ENCODE data around the gene ITPKB. TPM values are rescaled to one million over a fixed set of nuclear protein-coding genes. Genes with fewer than 3 reads are reported as not detected.

Gene ITPKB
- total RNA-seq, 1 experiment from 2014 or later = 17.7 TPM

- H3K4me3 ChIP-seq (ENCODE audit: low read length) = no peak overlapping the region
Observed at GRCh38 chr1:226680653-226681052, 58.4 kb downstream of the ITPKB start.

DNA sequence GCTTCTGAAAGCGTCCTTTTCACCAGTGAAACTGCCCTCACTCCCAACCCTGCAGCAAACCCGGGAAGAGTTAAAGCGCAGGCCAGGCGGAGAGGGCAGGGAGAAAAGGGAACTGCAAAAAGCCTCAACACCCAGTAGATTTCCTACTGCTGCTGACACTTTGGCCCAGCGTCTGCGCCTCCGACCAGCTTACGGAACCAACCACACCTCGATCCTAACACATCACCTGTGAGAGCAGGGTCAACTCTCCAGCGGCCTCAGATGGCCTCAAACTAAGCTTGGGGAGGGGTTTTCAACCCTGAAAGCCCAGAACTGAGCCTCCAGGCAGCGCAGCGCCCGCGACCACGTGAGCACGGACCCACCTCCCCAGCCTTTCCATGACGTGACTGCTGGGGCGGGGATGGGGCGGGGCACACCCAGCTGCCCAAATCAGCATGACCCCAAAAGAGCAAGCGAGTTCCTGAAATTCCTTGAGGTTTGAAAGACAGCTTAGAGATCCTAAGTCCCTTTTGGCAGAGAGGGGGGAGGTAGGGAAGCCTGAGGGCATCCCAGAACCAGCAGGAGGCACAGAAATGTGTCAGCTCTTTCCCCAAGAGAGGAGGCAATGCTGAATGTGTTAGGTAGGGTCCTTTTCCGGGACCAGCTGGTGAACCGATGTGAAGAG, 59.1 kb downstream of the ITPKB start:
- Histone ChIP-seq H3K27me3 (ENCODE audit: low read length) (no peaks in the 10 kb centered on the region), H3K27ac (ENCODE audit: low read length) (no peak overlapping the region), H3K79me2 (ENCODE audit: low read length) (no peaks in the 10 kb centered on the region), H3K9ac (ENCODE audit: low read length) (no peak overlapping the region), H3K4me3 (ENCODE audit: low read length) (no peak overlapping the region), H2AFZ (ENCODE audit: low read length) (no peak overlapping the region), H3K9me3 (ENCODE audit: low read length) (no peaks in the 10 kb centered on the region), H3K4me1 (ENCODE audit: insufficient read depth, low read length) (peaks cover 29% of the 10 kb centered on the region), H3K9me2 (replicated peaks; ENCODE audit: low read length) (no peaks in the 10 kb centered on the region), H4K20me1 (ENCODE audit: low read length) (no peaks in the 10 kb centered on the region), H3K4me2 (ENCODE audit: low read length) (no peak overlapping the region), H3F3A (ENCODE audit: low read length, unreplicated experiment) (peaks cover 7% of the 10 kb centered on the region), H3K36me3 (ENCODE audit: low read depth, low read length) (no peaks in the 10 kb centered on the region)
- ChIA-PET CTCF (no interaction called here), POLR2A (ENCODE audit: unreplicated experiment) (no interaction called here)
- ATAC-seq = no peak
- TF ChIP-seq EZH2 (IDR thresholded peaks at IDR 0.05; ENCODE audit: low read length, unreplicated experiment) (no peak), EZH2phosphoT487 (IDR thresholded peaks at IDR 0.05; ENCODE audit: borderline replicate concordance, low read length) (no peak), CTCF (conservative IDR thresholded peaks at IDR 0.05; ENCODE audit: low read depth, low read length) (no peak)
- BruUV-seq (replicated peaks) = no TSS peak
- DNase-seq = no peak
- intact Hi-C loops (cut with micrococcal nuclease) = no loop called here

More at GRCh38 chr1:226680653-226681052, 58.4 kb downstream of the ITPKB start:
- intact Hi-C loops (cut with micrococcal nuclease) = no loop called here
- no TSS peak for BruUV-seq (replicated peaks)
- H3F3A ChIP-seq (ENCODE audit: low read length, unreplicated experiment) = peaks cover 7% of the 10 kb centered on the region
- H3K27me3 ChIP-seq (ENCODE audit: low read length) = no peaks in the 10 kb centered on the region
- ATAC-seq (no peak), DNase-seq (no peak)
- ChIA-PET CTCF (no interaction called here), POLR2A (ENCODE audit: unreplicated experiment) (interaction anchor here (0.7 kb wide), 1 partner anchor 10 kb away, joined by 3 read pairs; no protein-coding TSS in a partner anchor)
- H3K4me1 ChIP-seq (ENCODE audit: insufficient read depth, low read length) = peaks cover 24% of the 10 kb centered on the region
- H4K20me1 ChIP-seq (ENCODE audit: low read length) = no peaks in the 10 kb centered on the region
- H3K36me3 ChIP-seq (ENCODE audit: low read depth, low read length) = no peaks in the 10 kb centered on the region
- no peak overlapping the region for H3K9ac ChIP-seq (ENCODE audit: low read length)
- no peaks in the 10 kb centered on the region for H3K79me2 ChIP-seq (ENCODE audit: low read length)
- TF ChIP-seq EZH2 (IDR thresholded peaks at IDR 0.05; ENCODE audit: low read length, unreplicated experiment) (no peak), CTCF (conservative IDR thresholded peaks at IDR 0.05; ENCODE audit: low read depth, low read length) (no peak), EZH2phosphoT487 (IDR thresholded peaks at IDR 0.05; ENCODE audit: borderline replicate concordance, low read length) (no peak)
- no peak overlapping the region for H3K4me2 ChIP-seq (ENCODE audit: low read length)
- no peaks in the 10 kb centered on the region for H3K9me3 ChIP-seq (ENCODE audit: low read length)
- H3K9me2 ChIP-seq (replicated peaks; ENCODE audit: low read length) = no peaks in the 10 kb centered on the region
- H2AFZ ChIP-seq (ENCODE audit: low read length) = no peak overlapping the region
- H3K27ac ChIP-seq (ENCODE audit: low read length) = no peak overlapping the region

DNA sequence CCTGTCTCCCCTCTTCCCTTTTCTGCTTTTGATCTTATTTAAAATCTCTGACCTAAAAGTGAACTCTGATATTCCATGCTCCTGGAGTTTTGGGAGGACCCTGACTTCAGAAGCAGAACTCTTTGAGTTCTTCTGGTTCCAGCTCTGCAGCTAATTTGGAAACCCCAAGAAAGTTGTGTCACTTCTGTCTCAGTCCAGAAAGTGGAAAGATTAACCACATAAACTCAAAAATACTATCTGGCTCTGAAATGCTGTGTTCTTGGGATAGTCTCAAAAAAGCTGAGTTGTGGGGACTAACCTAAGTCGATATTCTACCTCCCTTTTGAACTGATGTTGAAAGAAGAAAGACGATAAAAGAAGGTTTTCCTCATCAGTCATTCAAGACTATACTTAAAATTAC, 59.8 kb downstream of the ITPKB start:
- Histone ChIP-seq H2AFZ (ENCODE audit: low read length) (no peak overlapping the region), H3K4me2 (ENCODE audit: low read length) (no peak overlapping the region), H3F3A (ENCODE audit: low read length, unreplicated experiment) (peaks cover 7% of the 10 kb centered on the region), H3K9me3 (ENCODE audit: low read length) (no peaks in the 10 kb centered on the region), H3K9ac (ENCODE audit: low read length) (no peak overlapping the region), H3K27ac (ENCODE audit: low read length) (no peak overlapping the region), H3K4me1 (ENCODE audit: insufficient read depth, low read length) (peaks cover 29% of the 10 kb centered on the region), H3K27me3 (ENCODE audit: low read length) (no peaks in the 10 kb centered on the region), H3K36me3 (ENCODE audit: low read depth, low read length) (no peaks in the 10 kb centered on the region), H3K4me3 (ENCODE audit: low read length) (no peak overlapping the region), H3K9me2 (replicated peaks; ENCODE audit: low read length) (no peaks in the 10 kb centered on the region), H3K79me2 (ENCODE audit: low read length) (no peaks in the 10 kb centered on the region), H4K20me1 (ENCODE audit: low read length) (no peaks in the 10 kb centered on the region)
- TF ChIP-seq EZH2phosphoT487 (IDR thresholded peaks at IDR 0.05; ENCODE audit: borderline replicate concordance, low read length) (no peak), EZH2 (IDR thresholded peaks at IDR 0.05; ENCODE audit: low read length, unreplicated experiment) (no peak), CTCF (conservative IDR thresholded peaks at IDR 0.05; ENCODE audit: low read depth, low read length) (no peak)
- intact Hi-C loops (cut with micrococcal nuclease) = no loop called here
- CTCF ChIA-PET = no interaction called here
- POLR2A ChIA-PET (ENCODE audit: unreplicated experiment) = no interaction called here
- ATAC-seq (no peak), DNase-seq (no peak)
- no TSS peak for BruUV-seq (replicated peaks)

Measured in PC-3 (cell line).